HepG2 (cell line): ENCODE measurements around the gene ZNF526. TPM values are rescaled to one million over a fixed set of nuclear protein-coding genes. Genes with fewer than 3 reads are reported as not detected.

Experiments used
- ATAC-seq: fragments of 200-7000 bp; cut with Tn5 transposase; 3 replicates; pipeline ENCODE4 v1.9.1; 2020; ENCODE audit warnings: mild to moderate bottlenecking, moderate library complexity
- BruUV-seq: library from RNA; stranded (reverse); fragments of 400-500 nt; replicated peaks from 2 replicates; lab custom pipeline; 2021; lab: Mats Ljungman, UMichigan
- CTCF ChIA-PET: fragments of 300-600 bp; formaldehyde crosslinking; extraction: SDS; loops from one replicate; lab custom pipeline; 2021; ENCODE audit warnings: low total read pairs, inconsistent platforms, low intra/inter-chr PET ratio; lab: Yijun Ruan, JAX
- POLR2A ChIA-PET: fragments of 350-600 bp; sonication (Branson Sonifier 250); formaldehyde crosslinking; loops from one replicate; lab custom pipeline; 2020; ENCODE audit warnings: antibody characterized with exemption, inconsistent platforms; lab: Yijun Ruan, JAX
- DNase-seq: peaks from one replicate; pipeline ENCODE4 v3.0.0-alpha.2; 2015; ENCODE audit warnings: low spot score
- FAIRE-seq: peaks from 3 replicates; lab custom pipeline; 2011; peaks lifted over from hg19 to GRCh38; lab: Jason Lieb, UNC
- H2AFZ ChIP-seq: one replicate; pipeline ENCODE4 v1.6.1; 2011; ENCODE audit warnings: low read length, inconsistent platforms
- H3K27ac ChIP-seq: fragments of 300-600 bp; 3 replicates; pipeline ENCODE4 v1.8.0; 2011; ENCODE audit warnings: mixed run types, mild to moderate bottlenecking, mixed read lengths, low read length, inconsistent platforms; ENCODE audit not compliant: insufficient read depth; ENCODE audit errors: extremely low read length
- H3K27me3 ChIP-seq, 2 experiments: fragments of 200-600 bp in 1 of 2; 2 replicates in 1 of 2; 3 replicates in 1 of 2; pipeline versions ENCODE4 v1.6.0 to v1.8.0; 2011; ENCODE audit warnings: low read length in 2 of 2, mild to moderate bottlenecking in 2 of 2, moderate library complexity in 2 of 2, inconsistent platforms in 1 of 2; ENCODE audit not compliant: insufficient read depth in 2 of 2, control insufficient read depth in 1 of 2
- H3K36me3 ChIP-seq, 2 experiments: fragments of 200-600 bp in 1 of 2; replicated peaks in 1 of 2; 2 replicates in 1 of 2; 3 replicates in 1 of 2; pipeline versions ENCODE4 v1.5.1 to v1.8.0; 2011; ENCODE audit warnings: low read length in 2 of 2, inconsistent platforms in 1 of 2; ENCODE audit not compliant: insufficient read depth in 2 of 2, control insufficient read depth in 1 of 2
- H3K4me1 ChIP-seq: 2 replicates; pipeline ENCODE4 v1.5.1; 2012; ENCODE audit warnings: low read length, inconsistent platforms; ENCODE audit not compliant: insufficient read depth
- H3K4me2 ChIP-seq: 2 replicates; pipeline ENCODE4 v1.6.0; 2011; ENCODE audit warnings: low read depth, low read length, inconsistent platforms
- H3K4me3 ChIP-seq, 3 experiments: fragments of 200-600 bp in 1 of 3; sonication (generic), shearing (Covaris generic) in 1 of 3; replicated peaks in 1 of 3; 2 replicates each; pipeline ENCODE4 v1.5.1; 2011 to 2016; ENCODE audit warnings: low read length in 3 of 3, inconsistent platforms in 2 of 3, low read depth in 2 of 3, mild to moderate bottlenecking in 2 of 3, control low read depth in 1 of 3, mixed read lengths in 1 of 3; ENCODE audit not compliant: insufficient read depth in 1 of 3
- H3K79me2 ChIP-seq: one replicate; pipeline ENCODE4 v1.6.1; 2011; ENCODE audit warnings: low read length, inconsistent platforms; ENCODE audit not compliant: insufficient read depth
- H3K9ac ChIP-seq: 2 replicates; pipeline ENCODE4 v1.6.0; 2011; ENCODE audit warnings: mild to moderate bottlenecking, low read depth, low read length, inconsistent platforms; ENCODE audit not compliant: insufficient read depth
- H3K9me3 ChIP-seq: 2 replicates; pipeline ENCODE4 v1.5.1; 2012; ENCODE audit warnings: mild to moderate bottlenecking, low read length
- H4K20me1 ChIP-seq: 2 replicates; pipeline ENCODE4 v1.6.0; 2011; ENCODE audit warnings: inconsistent platforms, mild to moderate bottlenecking, low read length, moderate library complexity; ENCODE audit not compliant: insufficient read depth
- MXD4 ChIP-seq: IDR thresholded peaks from 2 replicates; pipeline ENCODE4 v1.6.1; 2016; ENCODE audit warnings: mild to moderate bottlenecking, missing biosample characterization, missing genetic modification reagents
- ZNF776 ChIP-seq: sonication (generic); formaldehyde crosslinking; IDR thresholded peaks from 2 replicates; pipeline ENCODE4 v1.4.0; 2020; ENCODE audit warnings: mild to moderate bottlenecking, missing genetic modification reagents
- ZNF891 ChIP-seq: sonication (generic); formaldehyde crosslinking; IDR thresholded peaks from 2 replicates; pipeline ENCODE4 v1.5.0; 2020; ENCODE audit warnings: mild to moderate bottlenecking, missing genetic modification reagents
- WGBS: methylation state at CpG from one replicate; pipeline ENCODE4 v1.1.6; 2017; ENCODE audit warnings: low lambda C conversion rate; 5-methylcytosine and 5-hydroxymethylcytosine counted together
- in situ Hi-C: cut with HindIII; loops from 2 replicates; pipeline ENCODE4 v1.10.0; 2017; ENCODE audit warnings: low pct_unique_long_range_greater_than_20kb; ENCODE audit not compliant: extremely low pct_ligation_motif_present
- intact Hi-C: fragments of 100-400 bp; cut with micrococcal nuclease; formaldehyde crosslinking; loops from one replicate; pipeline ENCODE4 v1.10.0; 2022; ENCODE audit not compliant: unreplicated experiment
- polyA plus RNA-seq, 8 experiments: library from polyadenylated mRNA; depleted of rRNA in 3 of 8; stranded (reverse) in 7 of 8; unstranded in 1 of 8; fragments of >200 nt; fragmentation: Illumina TruSeq in 4 of 8; extraction: Trizol in 4 of 8; gene quantifications; 2 replicates each; pipeline versions ENCODE4 v1.2.1 to v1.2.3, GENCODE V29; 2011 to 2016; ENCODE audit warnings: low read depth in 4 of 8, missing spikeins in 1 of 8, mixed read lengths in 1 of 8; ENCODE audit not compliant: insufficient read depth in 1 of 8
- total RNA-seq, 5 experiments: library from RNA; depleted of rRNA; stranded (reverse); fragments of >200 nt; fragmentation: Illumina TruSeq; extraction: Trizol; gene quantifications; 2 replicates each; pipeline ENCODE4 v1.2.3, GENCODE V29; 2016; ENCODE audit warnings: low read depth in 1 of 5
- TF ChIP-seq, protein P1 (sequence below): sonication (generic); formaldehyde crosslinking; IDR thresholded peaks from 2 replicates; pipeline ENCODE4 v1.4.0; 2020; ENCODE audit warnings: mild to moderate bottlenecking, missing genetic modification reagents

Gene ZNF526
- total and polyA plus RNA-seq, 2 of the 13 experiments (the other 11 are each of a cell fraction or from before 2014, with no cell fraction given) = 3.3 to 8.4 TPM

- no peak for FAIRE-seq
- H3K9ac ChIP-seq = peak overlapping the region; percentile 44
- no peak overlapping the region for H2AFZ ChIP-seq
- peaks cover 21% of the 10 kb centered on the region; the same call in 1 of the 2 replicates for H4K20me1 ChIP-seq
- no peak overlapping the region for H3K27ac ChIP-seq
- H3K4me3 ChIP-seq = peak overlapping the region in 1 of 3 experiments; percentile 51; a peak in 2 of 6 replicates
- H3K9me3 ChIP-seq = no peaks in the 10 kb centered on the region
- POLR2A ChIA-PET = interaction anchor here (1.0 to 6.6 kb wide), 8 partner anchors 8 to 57 kb away, joined by 3 to 117 read pairs (median 6); partner anchors contain the start of genes PAFAH1B3 and PRR19
- H3K36me3 ChIP-seq = peaks cover 7 to 20% of the 10 kb centered on the region in 2 experiments; a peak in 3 of 5 replicates
- H3K79me2 ChIP-seq = peaks cover 22% of the 10 kb centered on the region
- intact Hi-C loops = loop anchor here (2.0 kb wide), 1 partner anchor 38 kb away; no protein-coding TSS in a partner anchor
- in situ Hi-C loops = no loop called here
- TF ChIP-seq ZNF776 (no peak), MXD4 (no peak), ZNF891 (CRISPR knock-in tag) (0 out of 2 replicates have a peak, but pooled peaks have one; percentile 0)
- TF ChIP-seq, protein P1, sequence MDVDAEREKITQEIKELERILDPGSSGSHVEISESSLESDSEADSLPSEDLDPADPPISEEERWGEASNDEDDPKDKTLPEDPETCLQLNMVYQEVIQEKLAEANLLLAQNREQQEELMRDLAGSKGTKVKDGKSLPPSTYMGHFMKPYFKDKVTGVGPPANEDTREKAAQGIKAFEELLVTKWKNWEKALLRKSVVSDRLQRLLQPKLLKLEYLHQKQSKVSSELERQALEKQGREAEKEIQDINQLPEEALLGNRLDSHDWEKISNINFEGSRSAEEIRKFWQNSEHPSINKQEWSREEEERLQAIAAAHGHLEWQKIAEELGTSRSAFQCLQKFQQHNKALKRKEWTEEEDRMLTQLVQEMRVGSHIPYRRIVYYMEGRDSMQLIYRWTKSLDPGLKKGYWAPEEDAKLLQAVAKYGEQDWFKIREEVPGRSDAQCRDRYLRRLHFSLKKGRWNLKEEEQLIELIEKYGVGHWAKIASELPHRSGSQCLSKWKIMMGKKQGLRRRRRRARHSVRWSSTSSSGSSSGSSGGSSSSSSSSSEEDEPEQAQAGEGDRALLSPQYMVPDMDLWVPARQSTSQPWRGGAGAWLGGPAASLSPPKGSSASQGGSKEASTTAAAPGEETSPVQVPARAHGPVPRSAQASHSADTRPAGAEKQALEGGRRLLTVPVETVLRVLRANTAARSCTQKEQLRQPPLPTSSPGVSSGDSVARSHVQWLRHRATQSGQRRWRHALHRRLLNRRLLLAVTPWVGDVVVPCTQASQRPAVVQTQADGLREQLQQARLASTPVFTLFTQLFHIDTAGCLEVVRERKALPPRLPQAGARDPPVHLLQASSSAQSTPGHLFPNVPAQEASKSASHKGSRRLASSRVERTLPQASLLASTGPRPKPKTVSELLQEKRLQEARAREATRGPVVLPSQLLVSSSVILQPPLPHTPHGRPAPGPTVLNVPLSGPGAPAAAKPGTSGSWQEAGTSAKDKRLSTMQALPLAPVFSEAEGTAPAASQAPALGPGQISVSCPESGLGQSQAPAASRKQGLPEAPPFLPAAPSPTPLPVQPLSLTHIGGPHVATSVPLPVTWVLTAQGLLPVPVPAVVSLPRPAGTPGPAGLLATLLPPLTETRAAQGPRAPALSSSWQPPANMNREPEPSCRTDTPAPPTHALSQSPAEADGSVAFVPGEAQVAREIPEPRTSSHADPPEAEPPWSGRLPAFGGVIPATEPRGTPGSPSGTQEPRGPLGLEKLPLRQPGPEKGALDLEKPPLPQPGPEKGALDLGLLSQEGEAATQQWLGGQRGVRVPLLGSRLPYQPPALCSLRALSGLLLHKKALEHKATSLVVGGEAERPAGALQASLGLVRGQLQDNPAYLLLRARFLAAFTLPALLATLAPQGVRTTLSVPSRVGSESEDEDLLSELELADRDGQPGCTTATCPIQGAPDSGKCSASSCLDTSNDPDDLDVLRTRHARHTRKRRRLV (CRISPR knock-in tag) = peak; percentile 1; the same call in 1 of the 2 replicates
- TF ChIP-seq, all 625 proteins: peak for 2
- H3K27me3 ChIP-seq = no peaks in the 10 kb centered on the region; a peak in 1 of 5 replicates
- no TSS peak for BruUV-seq
- H3K4me2 ChIP-seq = peak overlapping the region; percentile 94
- peaks cover 57% of the 10 kb centered on the region for H3K4me1 ChIP-seq
- CTCF ChIA-PET = interaction anchor here (1.1 to 4.3 kb wide), 5 partner anchors 34 to 51 kb away, joined by 3 to 34 read pairs (median 6); no protein-coding TSS in a partner anchor
- ATAC-seq = no peak
- no peak for DNase-seq
- WGBS = 78% methylated on average over 10 of the region's 10 CpGs
Observed at GRCh38 chr19:42245231-42245630, 25.1 kb downstream of the ZNF526 start.
